H1 (cell line): ENCODE data around the gene TAS2R40. TPM values are rescaled to one million over a fixed set of nuclear protein-coding genes. Genes with fewer than 3 reads are reported as not detected.

ENCODE experiments used
- CTCF ChIA-PET: fragments of 300-600 bp; sonication (Branson Sonifier 250); formaldehyde crosslinking; loops from one replicate; lab custom pipeline; 2021; ENCODE audit not compliant: partially characterized antibody; lab: Charles Lee
- POLR2A ChIA-PET: fragments of 300-600 bp; sonication (Branson Sonifier 250); formaldehyde crosslinking; loops from one replicate; lab custom pipeline; 2021; ENCODE audit warnings: inconsistent platforms; ENCODE audit not compliant: partially characterized antibody; lab: Charles Lee
- DNase-seq, 2 experiments: peaks; one replicate each; pipeline versions ENCODE4 v3.0.0 to v3.0.0-alpha.2; 2010 to 2022; ENCODE audit warnings: low spot score in 2 of 2, low read depth in 1 of 2, mixed read lengths in 1 of 2
- FAIRE-seq: peaks from 2 replicates; lab custom pipeline; 2011; peaks lifted over from hg19 to GRCh38; lab: Jason Lieb, UNC
- H2AFZ ChIP-seq: 2 replicates; pipeline ENCODE4 v1.8.1; 2012; ENCODE audit warnings: low read length, inconsistent platforms
- H2AK5ac ChIP-seq: 2 replicates; pipeline ENCODE4 v1.6.1; 2013; ENCODE audit warnings: low read depth, low read length
- H2BK120ac ChIP-seq: replicated peaks from 2 replicates; pipeline ENCODE3; 2013; ENCODE audit warnings: low read depth, low read length, inconsistent platforms
- H2BK12ac ChIP-seq: 2 replicates; pipeline ENCODE4 v1.6.1; 2013; ENCODE audit warnings: low read depth, low read length
- H2BK15ac ChIP-seq: 2 replicates; pipeline ENCODE4 v1.6.1; 2013; ENCODE audit warnings: low read length
- H2BK20ac ChIP-seq: 2 replicates; pipeline ENCODE4 v1.6.1; 2013; ENCODE audit warnings: low read length
- H2BK5ac ChIP-seq: 2 replicates; pipeline ENCODE4 v1.6.1; 2013; ENCODE audit warnings: low read depth, low read length
- H3K14ac ChIP-seq: 2 replicates; pipeline ENCODE4 v1.6.1; 2013; ENCODE audit warnings: inconsistent platforms; ENCODE audit not compliant: insufficient read length
- H3K18ac ChIP-seq: 2 replicates; pipeline ENCODE4 v1.6.1; 2013; ENCODE audit warnings: low read length; ENCODE audit errors: extremely low read depth
- H3K23ac ChIP-seq: 2 replicates; pipeline ENCODE4 v1.6.1; 2013; ENCODE audit warnings: inconsistent platforms; ENCODE audit not compliant: insufficient read length
- H3K23me2 ChIP-seq: 2 replicates; pipeline ENCODE4 v1.6.1; 2013; ENCODE audit warnings: low read depth, low read length
- H3K27ac ChIP-seq: 2 replicates; pipeline ENCODE4 v1.6.1; 2011; ENCODE audit warnings: low read depth, low read length, inconsistent platforms
- H3K27me3 ChIP-seq, 4 experiments: replicated peaks in 1 of 4; 1 replicate in 1 of 4; 2 replicates in 3 of 4; pipeline versions ENCODE4 v1.6.1 to v1.8.1; 2011 to 2013; ENCODE audit warnings: low read length in 3 of 4, mild to moderate bottlenecking in 3 of 4, inconsistent platforms in 2 of 4, mixed read lengths in 2 of 4, moderate library complexity in 1 of 4; ENCODE audit not compliant: control insufficient read depth in 3 of 4, insufficient read depth in 3 of 4; ENCODE audit errors: extremely low read depth in 1 of 4
- H3K36me3 ChIP-seq, 4 experiments: 2 replicates each; pipeline versions ENCODE4 v1.6.1 to v1.8.1; 2011 to 2013; ENCODE audit warnings: mild to moderate bottlenecking in 4 of 4, low read length in 3 of 4, moderate library complexity in 2 of 4, control low read depth in 1 of 4, inconsistent platforms in 1 of 4; ENCODE audit not compliant: insufficient read depth in 4 of 4, control insufficient read depth in 2 of 4
- H3K4ac ChIP-seq: replicated peaks from 2 replicates; pipeline ENCODE3; 2013; ENCODE audit warnings: low read length, low read depth, mixed read lengths, inconsistent platforms; ENCODE audit not compliant: insufficient read length
- H3K4me1 ChIP-seq, 4 experiments: replicated peaks in 1 of 4; 1 replicate in 1 of 4; 2 replicates in 3 of 4; pipeline versions ENCODE4 v1.6.1 to v1.8.1; 2011 to 2013; ENCODE audit warnings: low read length in 3 of 4, inconsistent platforms in 2 of 4, mixed read lengths in 1 of 4; ENCODE audit not compliant: insufficient read depth in 4 of 4, control insufficient read depth in 3 of 4
- H3K4me2 ChIP-seq, 2 experiments: 2 replicates each; pipeline versions ENCODE4 v1.6.1 to v1.8.1; 2011 to 2013; ENCODE audit warnings: low read depth in 2 of 2, low read length in 2 of 2, control low read depth in 1 of 2, inconsistent platforms in 1 of 2, mild to moderate bottlenecking in 1 of 2; ENCODE audit not compliant: insufficient read depth in 1 of 2
- H3K4me3 ChIP-seq, 4 experiments: fragments of 200-600, 300-600 bp in 1 of 4; sonication (generic), shearing (Covaris generic), sonication (Bioruptor Twin) in 1 of 4; 2 replicates each; pipeline versions ENCODE4 v1.5.1 to v1.8.1; 2011 to 2016; ENCODE audit warnings: low read length in 4 of 4, low read depth in 3 of 4, control low read depth in 2 of 4, inconsistent platforms in 2 of 4, mild to moderate bottlenecking in 2 of 4, mixed read lengths in 1 of 4, moderate library complexity in 1 of 4; ENCODE audit not compliant: insufficient read depth in 2 of 4; ENCODE audit errors: extremely low read depth in 1 of 4
- H3K56ac ChIP-seq: replicated peaks from 2 replicates; pipeline ENCODE3; 2013; ENCODE audit warnings: low read depth, mild to moderate bottlenecking, mixed read lengths, low read length, inconsistent platforms; ENCODE audit not compliant: insufficient read length
- H3K79me1 ChIP-seq: 2 replicates; pipeline ENCODE4 v1.6.1; 2013; ENCODE audit warnings: low read depth, low read length, control low read depth
- H3K79me2 ChIP-seq, 2 experiments: 2 replicates each; pipeline versions ENCODE4 v1.6.1 to v1.8.1; 2012 to 2013; ENCODE audit warnings: low read length in 2 of 2, mild to moderate bottlenecking in 2 of 2, inconsistent platforms in 1 of 2; ENCODE audit not compliant: insufficient read depth in 2 of 2, control insufficient read depth in 1 of 2
- H3K9ac ChIP-seq, 4 experiments: replicated peaks in 1 of 4; 1 replicate in 1 of 4; 2 replicates in 3 of 4; pipeline versions ENCODE4 v1.6.1 to v1.8.1; 2011 to 2013; ENCODE audit warnings: low read depth in 3 of 4, low read length in 3 of 4, control low read depth in 2 of 4, mild to moderate bottlenecking in 2 of 4, moderate library complexity in 2 of 4, inconsistent platforms in 1 of 4; ENCODE audit errors: extremely low read depth in 1 of 4
- H3K9me3 ChIP-seq, 2 experiments: 2 replicates each; pipeline versions ENCODE4 v1.6.1 to v1.8.1; 2012 to 2013; ENCODE audit warnings: mild to moderate bottlenecking in 2 of 2, moderate library complexity in 2 of 2, control low read depth in 1 of 2, inconsistent platforms in 1 of 2, low read depth in 1 of 2, low read length in 1 of 2, mixed read lengths in 1 of 2; ENCODE audit not compliant: insufficient read depth in 2 of 2
- H4K20me1 ChIP-seq, 2 experiments: replicated peaks in 1 of 2; 2 replicates each; pipeline versions ENCODE3 to v1.8.1; 2011 to 2013; ENCODE audit warnings: inconsistent platforms in 2 of 2, low read length in 2 of 2, mild to moderate bottlenecking in 1 of 2; ENCODE audit not compliant: insufficient read depth in 2 of 2, control insufficient read depth in 1 of 2
- H4K5ac ChIP-seq: 2 replicates; pipeline ENCODE4 v1.6.1; 2013; ENCODE audit warnings: low read length, low read depth, mixed read lengths, inconsistent platforms; ENCODE audit not compliant: insufficient read length
- H4K8ac ChIP-seq: 2 replicates; pipeline ENCODE4 v1.8.0; 2013; ENCODE audit warnings: mild to moderate bottlenecking, moderate library complexity, low read length, inconsistent platforms; ENCODE audit not compliant: insufficient read depth; ENCODE audit errors: extremely low read depth
- H4K91ac ChIP-seq: replicated peaks from 2 replicates; pipeline ENCODE3; 2013; ENCODE audit warnings: low read length, mixed read lengths, inconsistent platforms; ENCODE audit not compliant: insufficient read length
- CEBPB ChIP-seq: IDR thresholded peaks from 2 replicates; pipeline ENCODE4 v1.6.1; 2012; ENCODE audit warnings: low read depth, low read length
- FOSL1 ChIP-seq: IDR thresholded peaks from 2 replicates; pipeline ENCODE4 v1.6.1; 2011; ENCODE audit warnings: mild to moderate bottlenecking, low read depth, low read length, moderate library complexity; ENCODE audit not compliant: insufficient read depth
- KDM5A ChIP-seq: fragments of 200-600 bp; IDR thresholded peaks from 2 replicates; pipeline ENCODE4 v1.7.1; 2012; ENCODE audit warnings: mild to moderate bottlenecking, low read length, inconsistent platforms, mixed read lengths
- TEAD4 ChIP-seq: IDR thresholded peaks from 2 replicates; pipeline ENCODE4 v1.6.1; 2012; ENCODE audit warnings: low read depth, low read length, inconsistent platforms, mixed read lengths
- WGBS, 2 experiments: shearing (Covaris generic) in 1 of 2; methylation state at CpG; one replicate each; pipeline versions ENCODE4 v1.1.6 to v1.1.7; 2013 to 2015; ENCODE audit warnings: low lambda C conversion rate in 2 of 2, mixed read lengths in 2 of 2, inconsistent platforms in 1 of 2, low coverage in 1 of 2, missing lambda C conversion rate in 1 of 2; ENCODE audit not compliant: insufficient replicate concordance in 2 of 2, insufficient coverage in 1 of 2, insufficient read length in 1 of 2; ENCODE audit errors: extremely low coverage in 1 of 2, missing lambda C conversion rate in 1 of 2; 5-methylcytosine and 5-hydroxymethylcytosine counted together
- polyA plus RNA-seq, 7 experiments: library from polyadenylated mRNA; depleted of rRNA in 3 of 7; stranded (reverse) in 5 of 7; unstranded in 2 of 7; fragments of >200 nt in 5 of 7; fragments of 200-250 nt in 2 of 7; gene quantifications; 1 replicate in 5 of 7; 2 replicates in 1 of 7; 4 replicates in 1 of 7; pipeline versions ENCODE4 v1.2.1 to v1.2.3, GENCODE V29; 2011 to 2013; ENCODE audit warnings: missing spikeins in 2 of 7, mixed read lengths in 2 of 7
- total RNA-seq: library from RNA; stranded (reverse); fragmentation: NEBNext Ultra II Directional; extraction: Animal tissue kit (Norgen Biotek cat#: 25700); gene quantifications from 2 replicates; pipeline ENCODE4 v1.2.1, GENCODE V29; 2021

Gene TAS2R40
- total and polyA plus RNA-seq, 2 of the 8 experiments (the other 6 are each of a cell fraction or from before 2014, with no cell fraction given) = not detected

- Histone ChIP-seq H2BK5ac (no peak overlapping the region), H3K27ac (no peak overlapping the region)
- POLR2A ChIA-PET = interaction anchor here (1.2 kb wide), 1 partner anchor 29 kb away, joined by 4 read pairs; the partner anchor contains the start of gene CASP2
- TF ChIP-seq KDM5A (no peak), TEAD4 (no peak), CEBPB (no peak), FOSL1 (no peak)
- TF ChIP-seq, all 59 proteins: peak for 0
- Histone ChIP-seq H3K9ac (no peak overlapping the region), H3K79me2 (no peaks in the 10 kb centered on the region), H3K36me3 (no peaks in the 10 kb centered on the region), H3K27me3 (no peaks in the 10 kb centered on the region; a peak in 1 of 7 replicates), H3K56ac (no peak overlapping the region), H2AK5ac (no peak overlapping the region), H2AFZ (no peak overlapping the region), H3K4me2 (no peak overlapping the region), H3K4me1 (peaks cover 0 to under 1% (median 0%) of the 10 kb centered on the region in 4 experiments; a peak in 2 of 7 replicates), H3K4ac (no peak overlapping the region), H4K8ac (no peak overlapping the region), H3K9me3 (no peaks in the 10 kb centered on the region), H4K91ac (no peak overlapping the region), H3K79me1 (no peaks in the 10 kb centered on the region), H3K23me2 (peaks cover 1% of the 10 kb centered on the region; the same call in 1 of the 2 replicates), H2BK12ac (no peak overlapping the region), H3K23ac (no peak overlapping the region), H2BK120ac (no peak overlapping the region), H4K20me1 (no peaks in the 10 kb centered on the region), H4K5ac (no peak overlapping the region), H2BK20ac (no peak overlapping the region), H3K18ac (no peak overlapping the region), H3K4me3 (no peak overlapping the region), H2BK15ac (no peak overlapping the region), H3K14ac (no peak overlapping the region)
- 78% methylated on average over 2 of the region's 2 CpGs; no CpG with 5 or more reads in 1 of the 2 experiments for WGBS, 2 experiments
- FAIRE-seq = no peak
- no peak for DNase-seq
- CTCF ChIA-PET = interaction anchor here (1.1 to 5.3 kb wide), 4 partner anchors 18 to 256 kb away, joined by 3 to 35 read pairs (median 4); no protein-coding TSS in a partner anchor
Observed at GRCh38 chr7:143258831-143259230, 37.0 kb downstream of the TAS2R40 start.
